Vagina (tissue), 2 donors: Measurements from ENCODE around the gene OMA1. TPM values are rescaled to one million over a fixed set of nuclear protein-coding genes. Genes with fewer than 3 reads are reported as not detected.

Experiments used
- DNase-seq, 2 donors: peaks; one replicate each; pipeline ENCODE4 v3.0.0-alpha.2; 2017; ENCODE audit errors: extremely low spot score in 2 of 2
- H3K27ac ChIP-seq: fragments of 200-600 bp; sonication (generic); one replicate; pipeline ENCODE4 v1.5.1; 2019
- H3K27me3 ChIP-seq: fragments of 200-600 bp; sonication (generic); one replicate; pipeline ENCODE4 v1.5.1; 2019
- H3K36me3 ChIP-seq, 2 donors: fragments of 200-600 bp; sonication (generic); one replicate each; pipeline ENCODE4 v1.5.1; 2017 to 2019
- H3K4me1 ChIP-seq: fragments of 200-600 bp; sonication (generic); one replicate; pipeline ENCODE4 v1.5.1; 2019
- H3K4me3 ChIP-seq, 2 donors: fragments of 200-600 bp; sonication (generic); 1 replicate in 1 of 2; 2 replicates in 1 of 2; pipeline ENCODE4 v1.5.1; 2016 to 2019
- H3K9me3 ChIP-seq: fragments of 200-600 bp; sonication (generic); one replicate; pipeline ENCODE4 v1.5.1; 2019
- POLR2A ChIP-seq, 2 donors: fragments of 450-650 bp; IDR thresholded peaks; one replicate each; pipeline ENCODE4 v1.6.1; 2017; ENCODE audit warnings: antibody characterized with exemption in 2 of 2, mild to moderate bottlenecking in 2 of 2, moderate library complexity in 2 of 2
- POLR2AphosphoS5 ChIP-seq, 2 donors: sonication (generic); formaldehyde crosslinking; IDR thresholded peaks; one replicate each; pipeline ENCODE4 v1.9.0; 2017; ENCODE audit warnings: antibody characterized with exemption in 2 of 2, mild to moderate bottlenecking in 2 of 2, low read depth in 1 of 2; ENCODE audit not compliant: insufficient read depth in 1 of 2
- intact Hi-C: fragments of 100-400 bp; cut with DNase I; formaldehyde crosslinking; loops from one replicate; pipeline ENCODE4 v1.15.1; 2023
- total RNA-seq: library from RNA; depleted of rRNA; stranded (reverse); fragments of >200 nt; gene quantifications from one replicate; pipeline ENCODE4 v1.2.3, GENCODE V29; 2016
- TF ChIP-seq, protein P1 (sequence below), 3 experiments: fragments of 450-650 bp in 2 of 3; fragments of 200-600 bp in 1 of 3; sonication (generic) in 1 of 3; IDR thresholded peaks; one replicate each; pipeline ENCODE4 v1.5.1; 2017 to 2019; ENCODE audit warnings: antibody characterized with exemption in 3 of 3, mild to moderate bottlenecking in 2 of 3, moderate library complexity in 2 of 3

OMA1 gene
- total RNA-seq, 1 donor from 2014 or later: 19.9 TPM

DNA sequence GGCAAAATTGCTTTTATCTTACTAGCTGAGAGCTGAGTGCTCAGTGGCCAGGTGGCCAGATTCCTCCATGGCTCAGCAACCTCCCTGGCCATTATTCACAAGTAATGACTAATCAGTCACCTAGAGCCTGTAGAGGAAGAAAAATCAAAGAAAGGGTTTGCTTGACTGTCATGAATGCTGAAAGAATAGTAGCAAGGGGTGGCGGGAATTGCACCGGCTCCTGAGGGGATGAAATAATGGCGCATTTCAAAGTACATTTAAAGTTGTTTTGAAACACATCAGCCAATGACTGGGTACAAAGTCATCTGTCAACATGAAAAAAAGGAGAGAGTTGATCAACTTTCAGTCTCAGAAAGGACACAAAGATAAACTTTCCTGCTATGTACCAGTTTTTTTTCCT, 99.5 kb downstream of the OMA1 start:
- Histone ChIP-seq H3K27ac (no peak overlapping the region), H3K36me3 (no peaks in the 10 kb centered on the region), H3K27me3 (no peaks in the 10 kb centered on the region), H3K4me1 (no peaks in the 10 kb centered on the region), H3K9me3 (no peaks in the 10 kb centered on the region), H3K4me3 (no peak overlapping the region)
- TF ChIP-seq POLR2AphosphoS5 (IDR thresholded peaks at IDR 0.05; ENCODE audit: insufficient read depth in 1 of 2, low read depth in 1 of 2) (no peak), POLR2A (IDR thresholded peaks at IDR 0.05) (no peak)
- TF ChIP-seq, protein P1, sequence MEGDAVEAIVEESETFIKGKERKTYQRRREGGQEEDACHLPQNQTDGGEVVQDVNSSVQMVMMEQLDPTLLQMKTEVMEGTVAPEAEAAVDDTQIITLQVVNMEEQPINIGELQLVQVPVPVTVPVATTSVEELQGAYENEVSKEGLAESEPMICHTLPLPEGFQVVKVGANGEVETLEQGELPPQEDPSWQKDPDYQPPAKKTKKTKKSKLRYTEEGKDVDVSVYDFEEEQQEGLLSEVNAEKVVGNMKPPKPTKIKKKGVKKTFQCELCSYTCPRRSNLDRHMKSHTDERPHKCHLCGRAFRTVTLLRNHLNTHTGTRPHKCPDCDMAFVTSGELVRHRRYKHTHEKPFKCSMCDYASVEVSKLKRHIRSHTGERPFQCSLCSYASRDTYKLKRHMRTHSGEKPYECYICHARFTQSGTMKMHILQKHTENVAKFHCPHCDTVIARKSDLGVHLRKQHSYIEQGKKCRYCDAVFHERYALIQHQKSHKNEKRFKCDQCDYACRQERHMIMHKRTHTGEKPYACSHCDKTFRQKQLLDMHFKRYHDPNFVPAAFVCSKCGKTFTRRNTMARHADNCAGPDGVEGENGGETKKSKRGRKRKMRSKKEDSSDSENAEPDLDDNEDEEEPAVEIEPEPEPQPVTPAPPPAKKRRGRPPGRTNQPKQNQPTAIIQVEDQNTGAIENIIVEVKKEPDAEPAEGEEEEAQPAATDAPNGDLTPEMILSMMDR (IDR thresholded peaks at IDR 0.05): no peak
- DNase-seq: no peak
- intact Hi-C loops: no loop called here

DNA sequence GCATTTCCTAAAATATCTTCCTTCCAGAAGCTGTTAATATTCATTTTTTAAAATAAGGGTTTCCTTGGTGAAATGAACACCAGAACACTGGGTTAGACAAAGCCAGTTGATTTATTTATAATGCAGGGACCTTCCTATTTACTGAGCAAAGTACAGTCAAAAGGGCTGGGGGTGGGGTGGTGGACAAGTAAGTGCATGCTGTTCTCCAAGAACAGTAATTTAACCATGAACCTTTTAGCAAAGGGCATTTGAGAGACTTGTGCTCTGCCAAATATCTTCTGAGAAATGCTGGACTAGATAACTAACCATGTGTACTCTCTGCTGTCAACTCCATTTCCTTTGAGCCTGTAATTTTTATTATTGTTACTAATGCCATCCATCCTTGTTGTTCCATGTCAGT, 100.2 kb downstream of the OMA1 start:
- intact Hi-C loops: no loop called here

DNA sequence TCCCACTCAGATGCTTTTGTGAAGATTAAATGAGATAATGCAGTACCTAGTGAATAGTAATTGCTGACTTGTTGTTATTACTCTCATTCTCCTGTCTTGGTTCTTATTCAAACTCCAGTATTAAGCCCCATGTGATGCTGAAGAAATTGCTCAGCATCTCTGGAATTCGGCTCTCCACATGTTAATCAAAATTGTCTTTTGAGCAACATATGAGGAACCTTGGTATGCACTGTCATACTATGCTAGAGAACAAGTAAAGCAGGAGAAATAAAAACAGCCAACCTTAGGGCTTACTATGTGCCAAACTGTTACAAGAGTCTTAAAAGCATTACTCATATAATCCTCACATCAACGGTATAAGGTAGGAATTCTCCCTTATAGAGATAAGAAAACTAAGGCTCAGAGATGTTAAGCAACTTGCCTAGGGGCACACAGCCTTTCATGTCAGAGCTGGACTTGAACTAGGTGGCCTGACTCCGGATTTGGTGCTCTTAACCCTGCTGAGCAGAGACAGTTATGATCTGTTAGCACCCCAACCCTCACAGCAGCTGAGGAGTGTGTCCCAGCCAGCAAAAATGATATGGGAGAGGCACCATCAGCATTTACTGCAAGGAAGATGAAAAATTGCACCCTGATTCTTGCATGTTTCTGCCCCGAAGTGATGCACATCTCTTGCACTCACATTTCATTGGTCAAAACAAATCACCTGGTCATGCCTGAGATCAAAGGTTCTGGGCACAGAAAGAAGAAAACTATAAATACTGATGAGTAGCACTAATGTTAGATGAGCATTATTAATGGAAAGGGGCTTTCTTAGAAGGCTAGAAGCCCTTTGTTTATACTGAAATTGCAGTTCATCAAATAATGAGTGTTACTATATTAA, 102.3 kb downstream of the OMA1 start:
- Histone ChIP-seq H3K4me1 (no peaks in the 10 kb centered on the region), H3K27ac (no peak overlapping the region), H3K36me3 (no peaks in the 10 kb centered on the region), H3K27me3 (no peaks in the 10 kb centered on the region), H3K4me3 (no peak overlapping the region), H3K9me3 (no peaks in the 10 kb centered on the region)
- TF ChIP-seq POLR2A (IDR thresholded peaks at IDR 0.05) (no peak), POLR2AphosphoS5 (IDR thresholded peaks at IDR 0.05; ENCODE audit: insufficient read depth in 1 of 2, low read depth in 1 of 2) (no peak)
- TF ChIP-seq, protein P1 (IDR thresholded peaks at IDR 0.05): no peak
- intact Hi-C loops: no loop called here
- no peak for DNase-seq

More for the DNA sequence above, 100.2 kb downstream of the OMA1 start:
- Histone ChIP-seq H3K27me3 (no peaks in the 10 kb centered on the region), H3K4me3 (no peak overlapping the region), H3K9me3 (no peaks in the 10 kb centered on the region), H3K36me3 (no peaks in the 10 kb centered on the region), H3K4me1 (no peaks in the 10 kb centered on the region), H3K27ac (no peak overlapping the region)
- TF ChIP-seq POLR2AphosphoS5 (IDR thresholded peaks at IDR 0.05; ENCODE audit: insufficient read depth in 1 of 2, low read depth in 1 of 2) (no peak), POLR2A (IDR thresholded peaks at IDR 0.05) (no peak)
- TF ChIP-seq, protein P1 (IDR thresholded peaks at IDR 0.05): no peak
- DNase-seq: no peak

DNA sequence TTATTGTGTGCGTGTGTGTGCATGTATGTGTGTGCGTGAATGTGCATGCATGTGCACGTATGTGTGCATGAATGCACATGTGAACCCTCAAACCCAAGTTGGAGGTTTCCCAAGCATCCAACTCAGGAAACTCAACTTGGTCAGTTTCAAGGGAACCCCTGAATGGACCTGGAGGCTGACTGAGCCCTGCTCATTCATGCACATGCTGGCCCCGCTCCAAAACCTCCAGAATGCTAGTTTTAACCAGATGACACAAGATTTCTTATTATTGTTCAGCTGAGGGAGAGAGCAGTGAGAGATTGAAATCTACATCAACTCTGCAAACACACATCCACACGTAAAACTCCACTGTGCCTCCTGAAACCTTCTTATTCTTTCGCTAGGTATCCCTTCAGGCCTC, 104.4 kb downstream of the OMA1 start:
- Histone ChIP-seq H3K4me1 (no peaks in the 10 kb centered on the region), H3K27me3 (no peaks in the 10 kb centered on the region), H3K4me3 (no peak overlapping the region), H3K36me3 (no peaks in the 10 kb centered on the region), H3K27ac (no peak overlapping the region), H3K9me3 (no peaks in the 10 kb centered on the region)
- intact Hi-C loops: no loop called here
- no peak for DNase-seq
- TF ChIP-seq, protein P1 (IDR thresholded peaks at IDR 0.05): no peak
- TF ChIP-seq POLR2AphosphoS5 (IDR thresholded peaks at IDR 0.05; ENCODE audit: insufficient read depth in 1 of 2, low read depth in 1 of 2) (no peak), POLR2A (IDR thresholded peaks at IDR 0.05) (no peak)

DNA sequence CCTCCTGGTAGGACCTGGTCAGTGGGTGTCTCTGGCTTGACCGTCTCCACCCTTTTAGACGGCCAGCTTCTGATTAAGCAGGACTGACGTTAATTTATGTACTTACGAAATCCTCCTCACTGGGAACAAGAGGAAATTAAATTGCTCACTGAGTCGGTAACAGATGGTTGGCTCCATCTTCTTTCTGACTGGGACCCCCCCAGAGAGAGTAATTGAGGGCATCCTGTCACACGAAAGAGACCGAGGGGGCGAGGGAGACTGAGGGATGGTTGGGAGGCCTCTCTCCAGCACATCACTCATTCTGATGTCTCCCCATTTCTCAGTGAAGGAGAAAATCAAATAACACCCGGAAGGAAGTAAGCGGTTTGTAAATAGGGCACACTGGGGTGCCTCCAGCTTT, 104.8 kb downstream of the OMA1 start:
- Histone ChIP-seq H3K27ac (no peak overlapping the region), H3K9me3 (no peaks in the 10 kb centered on the region), H3K4me3 (no peak overlapping the region), H3K36me3 (no peaks in the 10 kb centered on the region), H3K27me3 (no peaks in the 10 kb centered on the region), H3K4me1 (no peaks in the 10 kb centered on the region)
- intact Hi-C loops: no loop called here
- DNase-seq: no peak
- TF ChIP-seq POLR2AphosphoS5 (IDR thresholded peaks at IDR 0.05; ENCODE audit: insufficient read depth in 1 of 2, low read depth in 1 of 2): no peak
- no peak for TF ChIP-seq POLR2A (IDR thresholded peaks at IDR 0.05)
- TF ChIP-seq, protein P1 (IDR thresholded peaks at IDR 0.05): no peak
